Glomerular endothelial cell (primary cell): ENCODE data around the gene DSTN. TPM values are rescaled to one million over a fixed set of nuclear protein-coding genes. Genes with fewer than 3 reads are reported as not detected.

Source experiments
- DNase-seq: peaks from one replicate; pipeline ENCODE4 v3.0.0-alpha.2; 2011; ENCODE audit warnings: low read depth, low spot score; ENCODE audit errors: extremely low read depth
- total RNA-seq: library from RNA; depleted of rRNA; stranded (reverse); fragments of >200 nt; gene quantifications from 2 replicates; pipeline ENCODE4 v1.2.3, GENCODE V29; 2015

DSTN gene
- total RNA-seq, result 286 and 331 TPM in 2 replicates

DNA sequence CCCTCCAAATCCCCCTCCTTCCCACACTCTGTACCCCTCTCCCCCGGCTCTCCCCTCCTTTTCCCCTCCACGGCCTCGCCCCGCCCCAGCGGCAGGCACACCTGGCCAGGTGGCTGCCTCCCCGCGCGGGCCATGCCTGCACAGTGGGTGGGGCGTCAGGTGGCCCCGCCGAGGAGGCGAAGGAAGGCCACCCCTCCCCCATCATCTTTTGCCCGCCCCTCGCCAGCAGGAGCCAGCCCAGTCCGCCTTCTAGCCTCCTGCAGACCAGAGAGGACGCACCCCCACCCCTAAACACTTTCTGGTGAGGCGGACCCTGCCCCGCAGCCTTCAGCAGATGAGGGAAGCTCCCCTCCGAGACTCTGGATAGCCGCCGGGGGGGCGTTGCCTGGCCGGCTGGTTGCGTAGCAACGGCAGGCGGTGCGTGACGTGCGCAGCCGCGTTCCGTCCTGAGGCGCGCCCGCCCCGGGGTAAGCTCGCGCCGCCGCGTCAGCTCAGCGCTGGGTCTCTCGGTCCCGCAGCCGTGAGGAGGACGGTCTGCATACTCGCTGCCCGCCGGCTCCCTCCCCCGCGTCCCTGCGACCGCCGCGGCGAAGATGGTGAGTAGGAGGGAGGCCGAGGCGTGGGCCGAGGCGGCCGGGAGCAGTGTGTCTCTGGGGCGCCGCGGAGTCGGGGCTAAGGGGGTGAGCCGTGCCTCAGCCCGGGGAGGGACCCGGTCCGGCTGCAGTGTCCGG lies at the start of gene DSTN:
DSTN (plus strand) TSS at position 460 of the 731 bp plus-strand sequence; CDS start at position 594, 134 bp downstream.
- no peak for DNase-seq

DNA sequence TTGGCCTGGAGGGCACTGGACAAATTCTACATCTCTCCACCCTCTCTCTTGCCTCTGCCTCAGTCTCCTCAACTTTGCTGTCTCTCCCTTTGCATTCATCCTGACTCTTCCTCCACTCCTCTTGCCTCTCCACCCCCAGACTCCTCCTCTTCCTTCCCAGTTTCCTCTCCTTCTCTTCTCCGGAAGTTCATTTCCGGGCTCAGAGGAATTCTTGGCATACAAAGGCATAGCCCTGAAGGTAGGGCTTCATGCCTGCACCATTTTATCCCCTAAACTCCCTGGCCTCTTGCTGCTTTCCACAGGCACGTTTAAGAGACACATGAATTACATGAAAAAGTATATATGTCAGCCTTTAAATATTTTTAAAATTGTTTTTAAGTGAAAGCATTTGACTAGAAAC lies 49.3 kb upstream of the DSTN start:
- no peak for DNase-seq

DNA sequence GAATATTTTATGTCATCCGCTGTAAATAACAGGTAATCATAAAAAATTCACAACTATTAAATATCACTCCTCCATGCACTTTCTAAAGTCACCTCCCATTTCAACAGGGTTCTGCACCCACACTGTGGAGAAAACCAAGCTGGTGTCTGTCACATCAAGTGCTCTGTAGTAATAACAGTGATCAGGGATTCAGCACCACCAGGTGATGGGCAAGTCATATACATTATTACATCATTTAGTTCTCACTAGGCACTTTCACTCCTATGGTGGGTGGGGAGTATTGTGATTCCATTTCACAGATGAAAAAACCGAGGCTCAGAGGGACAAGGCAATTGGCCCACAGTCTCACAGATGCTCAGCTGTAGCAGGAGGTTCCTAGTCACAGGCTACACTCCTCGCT lies 47.3 kb upstream of the DSTN start:
- DNase-seq, result no peak

DNA sequence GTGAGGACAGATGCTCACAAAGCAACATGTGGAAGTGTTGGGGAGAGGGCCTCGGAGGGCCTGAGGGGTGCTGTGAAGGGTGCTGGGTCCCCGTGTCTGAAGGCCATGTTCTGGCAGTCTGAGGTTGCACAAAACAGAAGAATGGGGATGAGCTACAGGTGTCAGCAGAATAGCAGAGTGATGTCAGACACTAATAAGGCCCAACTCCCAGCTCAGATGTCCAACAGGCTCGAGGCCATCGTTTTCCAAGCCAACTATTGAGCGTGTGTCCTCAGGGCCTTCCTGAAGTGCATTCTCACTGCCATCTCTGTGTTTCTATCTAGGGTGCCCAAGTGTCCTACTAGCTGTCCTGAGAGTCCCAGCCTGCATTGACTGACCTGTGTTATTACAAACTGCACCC lies 46.5 kb upstream of the DSTN start:
- DNase-seq, result no peak

DNA sequence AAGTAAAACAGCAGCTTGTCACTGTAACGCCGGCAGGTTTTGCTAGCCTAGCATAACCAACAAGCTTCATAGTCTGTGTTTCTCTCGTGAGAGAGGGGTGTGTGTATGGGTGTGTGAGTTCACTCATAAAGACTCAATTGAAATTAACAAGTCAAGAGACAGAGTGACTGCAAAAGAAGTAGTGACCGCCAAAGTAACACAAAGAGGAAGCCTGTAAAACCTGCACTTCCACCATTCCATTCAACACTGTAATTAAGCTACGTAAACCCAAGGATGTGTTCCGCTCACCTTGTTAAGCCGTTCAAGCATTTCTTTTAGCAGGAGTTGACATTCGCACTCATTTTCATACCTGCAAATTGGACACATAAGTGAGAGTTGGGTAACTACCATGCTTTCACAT lies 45.3 kb upstream of the DSTN start:
- no peak for DNase-seq

DNA sequence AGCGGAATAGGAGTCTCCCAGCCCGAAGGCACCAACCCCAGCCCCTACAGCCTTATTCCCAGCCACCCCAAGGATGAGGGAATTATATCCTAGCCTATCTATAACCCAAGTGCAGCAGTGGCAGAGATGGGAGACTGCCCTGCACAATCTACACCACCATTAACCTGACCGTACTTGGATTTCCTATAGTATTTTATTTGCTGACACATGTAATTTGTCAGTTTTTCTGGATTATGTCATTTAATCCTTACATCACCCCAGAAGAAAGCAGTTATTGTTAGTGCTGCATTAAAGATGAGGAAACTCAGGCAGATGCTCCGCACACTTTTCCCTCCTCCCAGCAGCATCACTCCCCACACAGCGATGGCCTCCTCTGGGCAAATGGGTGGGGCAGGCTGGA lies 44.7 kb upstream of the DSTN start:
- DNase-seq, result no peak

DNA sequence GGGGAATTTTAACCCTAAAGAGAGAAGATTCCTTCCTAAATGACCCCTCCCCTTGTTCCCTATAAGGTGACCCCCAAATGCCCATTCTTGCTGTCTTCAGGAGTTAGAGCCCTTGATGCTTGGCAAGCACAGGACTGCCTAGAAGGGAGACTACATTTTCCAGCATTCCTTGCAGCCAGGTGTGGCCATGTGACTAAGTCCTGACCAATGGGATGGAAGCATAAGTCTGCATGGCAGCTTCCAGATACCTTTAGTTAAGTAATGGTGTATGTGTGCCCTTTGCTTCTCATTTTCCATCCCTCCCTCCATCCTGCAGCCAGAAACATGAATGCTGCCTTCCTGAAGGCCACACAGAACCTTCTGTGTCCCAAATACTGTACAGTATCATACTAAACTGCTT lies 44.2 kb upstream of the DSTN start:
- no peak for DNase-seq

DNA sequence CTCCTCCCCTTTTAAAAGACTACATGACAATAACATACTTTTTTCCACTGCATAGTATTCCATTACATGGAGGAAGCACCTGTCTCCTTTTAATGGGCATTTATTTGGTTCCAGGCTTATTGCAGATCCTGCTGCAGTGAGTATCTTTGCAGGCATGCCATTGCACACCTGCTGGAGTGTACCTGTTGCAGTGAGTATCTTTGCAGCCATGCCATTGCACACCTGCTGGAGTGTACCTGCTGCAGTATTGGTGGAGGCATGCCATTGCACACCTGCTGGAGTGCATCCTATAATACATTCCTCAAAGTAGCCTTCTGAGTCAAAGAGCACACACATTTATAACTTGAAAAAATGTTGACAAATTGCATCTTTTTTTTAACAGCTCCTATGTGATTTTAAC lies 40.3 kb upstream of the DSTN start:
- DNase-seq, result no peak

DNA sequence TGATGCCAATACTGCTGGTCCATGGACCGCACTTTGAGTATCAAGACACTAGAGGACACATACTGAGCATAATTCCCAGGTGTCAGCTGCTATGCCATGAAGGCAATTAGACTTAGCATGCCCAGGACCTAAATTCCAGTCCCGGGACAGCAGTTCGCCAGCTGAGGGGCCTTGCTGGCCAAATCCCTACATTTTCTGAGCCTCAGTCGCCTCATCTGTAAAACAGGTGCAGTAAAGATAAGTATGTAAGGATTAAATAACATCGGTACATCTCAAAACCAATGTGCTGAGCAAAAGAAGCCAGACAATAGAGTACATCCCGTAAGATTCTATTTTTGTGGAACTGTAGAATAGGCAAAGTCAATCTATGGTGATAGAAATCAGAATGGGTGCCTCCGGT lies 39.7 kb upstream of the DSTN start:
- no peak for DNase-seq

DNA sequence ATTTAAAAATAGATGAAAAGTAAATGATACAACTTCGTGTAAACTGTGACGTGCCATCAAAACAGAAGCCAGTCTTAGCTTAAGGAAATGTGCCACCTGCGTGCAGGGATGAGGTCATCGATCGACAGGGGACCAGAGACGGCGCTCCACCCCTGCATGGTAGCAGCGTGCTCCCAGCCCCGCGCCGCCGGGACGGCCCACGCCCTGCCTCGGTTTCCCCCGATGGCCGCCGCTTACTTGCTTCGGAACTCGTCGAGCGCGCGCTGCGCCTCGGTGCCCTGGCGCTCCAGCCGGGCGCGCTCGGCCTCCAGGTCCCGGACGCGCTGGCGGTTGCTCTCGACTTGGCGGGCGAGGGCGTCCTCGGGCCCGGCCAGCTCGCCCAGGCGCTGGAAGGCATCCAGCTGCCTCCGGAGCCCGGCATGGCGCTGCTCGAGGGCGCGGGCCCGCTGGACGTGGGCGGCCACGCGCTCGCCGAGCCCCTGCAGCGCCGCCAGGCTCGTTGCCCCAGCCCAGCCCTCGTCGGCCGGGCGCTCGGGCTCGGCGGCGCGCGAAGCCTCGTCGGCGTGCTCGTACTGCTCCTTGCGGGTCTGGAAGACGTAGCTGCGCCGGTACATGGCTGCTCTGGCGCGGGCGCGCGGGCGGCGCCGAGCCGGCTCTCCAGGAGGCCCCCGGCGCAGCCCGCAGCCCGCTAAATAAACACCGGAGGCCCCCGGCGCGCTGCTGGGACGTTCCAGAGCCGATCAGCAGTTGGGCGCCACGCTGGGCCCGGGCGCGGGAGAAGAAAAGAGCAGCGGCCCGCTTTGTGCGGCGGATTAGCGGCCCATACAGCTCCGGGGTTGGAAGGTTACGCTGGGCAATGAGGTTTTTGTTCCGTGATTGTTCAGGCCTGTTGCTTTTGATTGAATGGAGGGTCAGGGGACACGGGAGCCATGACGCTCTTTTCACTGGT lies 38.9 kb upstream of the DSTN start, which contains the start of gene BFSP1:
BFSP1 (minus strand) TSS at position 664 of the 949 bp plus-strand sequence; CDS start at position 614, 50 bp downstream.
- DNase-seq, result no peak

DNA sequence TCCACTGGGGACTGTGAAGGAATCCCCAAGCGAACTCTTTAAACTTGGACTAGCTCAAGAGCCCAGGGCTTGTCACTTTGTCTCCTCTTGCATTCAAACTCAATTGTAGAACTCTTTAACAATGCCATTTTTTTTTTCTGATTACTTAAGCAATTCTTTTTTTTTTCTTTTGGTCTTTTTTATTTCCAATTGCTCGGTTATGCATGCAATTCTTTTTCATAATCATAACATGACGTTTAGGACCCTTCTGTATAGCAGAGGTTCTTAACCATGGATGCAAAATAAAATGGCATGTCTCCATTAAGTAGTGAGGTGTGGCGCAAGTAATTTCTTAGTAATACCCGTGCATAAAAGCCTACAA lies 38.2 kb upstream of the DSTN start:
- no peak for DNase-seq

DNA sequence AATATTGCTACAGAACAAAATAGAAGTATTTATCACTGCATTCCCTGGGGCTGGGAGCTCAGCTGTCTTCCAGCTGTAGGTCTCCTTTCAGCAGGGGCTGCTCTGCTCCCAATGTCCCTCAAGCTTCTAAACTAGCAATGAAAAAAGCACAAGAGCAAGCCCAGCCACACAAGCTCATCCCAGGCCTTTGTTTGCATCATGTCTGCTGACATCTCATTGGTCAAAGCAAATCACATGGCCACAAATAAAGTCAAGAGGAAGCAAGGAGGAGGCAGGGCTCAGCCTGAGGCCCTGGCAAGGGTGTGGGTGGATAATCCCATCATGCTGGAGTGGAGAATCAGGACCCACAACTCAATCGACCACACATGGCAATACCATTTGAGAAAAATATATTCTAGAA lies 36.5 kb upstream of the DSTN start:
- DNase-seq, result no peak

DNA sequence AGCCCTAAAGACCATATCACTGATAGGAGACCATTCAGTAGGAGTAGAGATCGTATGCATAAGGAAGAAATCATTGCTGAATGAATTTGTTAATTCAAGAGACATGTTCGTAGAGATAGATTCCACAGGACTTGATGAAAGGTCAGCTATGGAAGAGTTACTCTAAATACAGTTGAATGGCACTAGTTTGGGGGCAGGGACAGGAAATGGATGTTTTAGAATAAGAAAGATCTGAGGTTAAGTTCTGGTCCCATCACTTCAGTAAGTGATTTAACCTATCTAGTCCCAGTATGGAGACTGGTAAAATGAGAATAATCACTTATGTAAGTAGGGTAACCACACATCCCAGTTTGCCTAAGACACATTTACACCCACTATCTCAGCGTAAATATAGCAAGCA lies 35.8 kb upstream of the DSTN start:
- DNase-seq, result no peak

DNA sequence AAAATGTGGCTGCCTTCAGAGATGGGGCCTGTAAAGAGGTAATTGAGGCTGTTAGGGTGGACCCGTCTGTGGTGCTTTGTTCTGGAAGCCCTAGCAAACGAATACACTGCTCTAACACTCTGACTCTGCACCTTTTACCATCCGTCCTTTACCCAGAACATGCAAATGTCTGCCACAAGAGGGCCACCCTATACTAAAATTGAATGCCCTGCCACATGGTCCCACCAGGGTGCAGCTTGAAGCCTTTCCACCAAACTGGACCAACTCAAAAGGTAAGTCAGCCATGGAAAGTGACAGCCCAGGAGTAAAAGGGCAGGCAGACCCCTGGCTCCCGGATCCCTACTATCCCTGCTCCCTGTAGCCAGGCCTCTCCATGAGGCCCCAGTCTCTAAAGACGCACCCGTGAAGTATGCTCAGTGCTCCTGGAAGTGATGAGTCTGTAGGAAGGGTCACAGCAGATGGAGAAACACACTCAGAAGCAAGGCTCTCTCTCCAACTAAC lies 32.9 kb upstream of the DSTN start:
- DNase-seq, result no peak

DNA sequence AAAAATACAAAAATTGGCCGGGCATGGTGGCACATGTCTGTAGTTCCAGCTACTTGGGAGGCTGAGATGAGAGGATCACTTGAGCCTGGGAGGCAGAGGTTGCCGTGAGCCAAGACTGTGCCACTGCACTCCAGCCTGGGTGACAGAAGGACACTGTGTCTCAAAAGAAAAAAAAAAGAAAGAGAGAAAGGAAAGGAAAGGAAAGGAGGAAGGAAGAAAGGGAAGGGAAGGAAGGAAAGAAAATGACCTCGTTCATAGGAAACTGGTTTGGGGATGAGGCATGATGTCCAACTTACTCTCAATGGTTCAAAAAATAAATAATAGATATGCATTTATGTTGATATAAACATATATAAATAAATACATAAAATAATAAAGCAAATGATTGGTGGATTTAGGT lies 31.9 kb upstream of the DSTN start:
- DNase-seq, result no peak

DNA sequence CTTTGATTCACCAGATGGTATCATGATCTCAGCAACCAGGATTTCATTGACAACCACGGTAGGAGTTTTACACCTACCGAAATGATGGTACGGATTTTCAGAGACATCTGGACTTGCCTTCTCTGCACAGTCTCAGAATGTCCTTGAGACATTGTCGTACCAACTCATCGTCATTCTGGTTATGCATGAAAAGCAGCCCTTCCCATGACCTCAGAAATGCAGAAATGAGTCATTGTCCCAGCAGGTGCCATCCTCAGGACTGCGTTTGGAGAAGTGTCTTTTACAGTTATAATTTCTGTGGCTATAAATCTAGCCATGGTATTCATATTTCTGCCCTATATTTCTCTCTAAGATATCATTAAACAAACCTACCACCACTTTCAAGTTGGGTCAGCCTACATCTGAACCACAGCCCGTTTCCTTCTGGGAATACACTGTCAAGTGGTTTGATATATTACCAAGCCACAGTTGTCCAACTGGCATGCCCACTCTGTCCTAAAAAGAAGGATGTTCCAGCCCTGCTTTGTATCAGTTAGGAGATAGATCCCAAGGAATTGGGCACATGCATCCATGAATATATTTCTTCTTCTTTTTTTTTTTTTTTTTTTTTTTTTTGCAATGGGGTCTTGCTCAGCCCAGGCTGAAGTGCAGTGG lies 31.2 kb upstream of the DSTN start:
- DNase-seq, result no peak

DNA sequence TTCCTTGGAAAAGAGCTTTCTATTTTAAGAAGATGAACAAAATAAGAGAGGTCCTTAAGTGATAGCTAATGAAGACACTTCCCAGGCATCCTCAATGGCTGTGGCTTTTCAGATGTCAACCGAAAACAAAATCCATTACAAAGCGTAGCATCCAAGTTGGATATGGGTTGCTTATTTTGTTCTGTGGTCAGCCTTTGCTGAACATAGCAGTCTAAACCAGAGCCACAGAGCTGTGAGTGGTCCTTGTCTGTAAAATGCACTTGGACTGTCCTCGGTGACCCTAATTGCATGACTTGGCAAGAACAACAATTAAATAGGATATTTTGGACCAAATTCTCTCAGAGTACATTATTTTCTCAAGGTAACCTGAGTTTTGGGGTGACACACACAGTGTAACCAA lies 28.3 kb upstream of the DSTN start:
- DNase-seq, result no peak

DNA sequence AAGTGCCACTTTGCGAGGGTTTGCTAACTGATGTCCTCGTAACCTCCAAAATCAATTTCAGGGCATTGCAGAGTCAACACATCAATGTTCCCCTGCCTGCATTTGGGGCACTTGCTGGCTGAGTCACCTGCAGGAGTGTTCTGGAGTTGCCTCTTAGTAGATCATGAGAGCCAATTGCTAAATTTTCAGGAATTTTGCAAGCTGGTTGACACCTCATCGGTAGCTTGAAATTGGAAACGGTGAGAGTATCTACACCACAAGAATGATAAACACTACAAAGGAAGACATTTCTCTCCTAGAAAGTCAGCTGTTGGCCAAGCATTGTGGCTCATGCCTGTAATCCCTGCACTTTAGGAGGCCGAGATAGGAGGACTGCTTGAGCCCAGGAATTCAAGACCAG lies 27.9 kb upstream of the DSTN start:
- no peak for DNase-seq

DNA sequence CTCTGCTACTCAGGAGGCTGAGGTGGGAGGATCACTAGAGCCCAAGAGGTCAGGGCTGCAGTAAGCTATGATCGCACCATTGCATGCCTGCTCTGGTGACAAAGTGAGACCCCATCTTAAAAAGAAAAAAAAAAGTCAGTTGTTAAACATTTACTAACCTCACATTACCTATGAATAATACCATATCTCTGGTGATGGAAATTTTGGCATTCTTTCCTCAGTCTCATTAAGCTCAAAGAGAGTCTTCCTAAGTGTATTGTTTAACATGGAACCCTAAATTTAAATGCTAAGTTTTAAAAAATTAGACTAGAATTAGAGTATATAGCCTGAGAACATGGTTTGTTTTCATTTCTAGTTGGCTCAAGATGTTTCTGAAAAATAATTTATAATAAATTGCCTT lies 27.4 kb upstream of the DSTN start:
- no peak for DNase-seq

DNA sequence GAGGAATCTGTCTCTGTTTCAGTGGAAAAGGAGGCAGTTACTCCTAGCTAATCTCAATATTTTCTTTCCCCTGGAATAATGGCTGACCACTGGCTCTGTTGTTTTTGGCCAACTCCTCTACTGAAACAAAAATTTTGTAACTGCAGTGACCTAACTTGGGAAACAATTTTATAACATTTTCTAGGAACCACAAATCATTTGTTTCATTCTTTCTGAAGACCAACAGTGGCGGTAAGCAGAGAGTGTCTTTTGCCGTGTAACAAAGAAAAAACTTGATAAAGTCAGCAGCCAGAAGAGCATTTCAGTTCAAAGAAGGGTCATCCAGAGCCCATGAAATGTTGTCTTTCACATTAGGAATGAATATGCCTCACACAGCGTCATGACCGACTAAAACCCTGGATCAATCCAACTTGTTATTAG lies 26.9 kb upstream of the DSTN start:
- no peak for DNase-seq

DNA sequence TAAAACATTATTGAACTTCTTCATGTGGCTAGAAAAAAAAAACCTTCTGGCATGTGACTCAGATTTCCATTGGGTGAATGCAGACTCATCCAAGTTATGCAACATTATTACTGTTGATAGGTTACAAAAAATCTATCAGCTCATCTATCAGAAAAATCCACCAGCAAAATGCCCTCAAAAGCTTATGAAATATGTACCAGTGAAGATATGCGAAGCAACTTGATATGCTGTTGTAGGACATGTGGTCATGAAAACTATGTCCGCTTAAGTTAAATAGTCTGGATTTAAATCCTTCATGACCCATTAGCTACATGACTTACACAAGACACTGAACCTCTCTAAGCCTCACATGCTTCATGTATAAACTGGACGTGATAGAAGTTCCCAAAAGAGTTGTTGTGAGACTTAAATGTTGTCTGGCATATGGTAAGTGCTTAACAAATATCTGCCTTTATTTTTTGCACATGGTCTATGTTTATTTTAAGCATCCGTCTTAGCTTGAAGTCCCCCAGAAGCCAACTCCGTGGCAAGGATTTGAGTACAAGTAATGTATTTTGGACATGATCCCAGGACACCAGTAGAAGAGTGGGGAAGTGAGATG lies 26.2 kb upstream of the DSTN start:
- DNase-seq, result no peak
